Psoas muscle (tissue), 8 donors: ENCODE data around the gene GIGYF2. TPM values are rescaled to one million over a fixed set of nuclear protein-coding genes. Genes with fewer than 3 reads are reported as not detected.

Experiments
- ATAC-seq, 4 donors: fragments of 200-7000 bp; cut with Tn5 transposase; one replicate each; pipeline ENCODE4 v1.9.1; 2020; ENCODE audit warnings: moderate library complexity in 3 of 4, mild to moderate bottlenecking in 2 of 4
- DNase-seq, 2 donors: peaks; one replicate each; pipeline ENCODE4 v3.0.0-alpha.2; 2020
- H3K27ac ChIP-seq: fragments of 200-600 bp; one replicate; pipeline ENCODE4 v1.8.0; 2022
- H3K27me3 ChIP-seq, 3 donors: fragments of 200-600 bp in 1 of 3; one replicate each; pipeline versions ENCODE4 v1.6.1 to v1.8.0; 2013 to 2022; ENCODE audit warnings: low read length in 2 of 3, mild to moderate bottlenecking in 2 of 3, moderate library complexity in 1 of 3; ENCODE audit not compliant: insufficient read depth in 3 of 3
- H3K36me3 ChIP-seq, 2 donors: fragments of 200-600 bp in 1 of 2; one replicate each; pipeline versions ENCODE4 v1.6.1 to v1.8.0; 2013 to 2022; ENCODE audit warnings: low read depth in 1 of 2, mild to moderate bottlenecking in 1 of 2, moderate library complexity in 1 of 2; ENCODE audit not compliant: insufficient read depth in 1 of 2
- H3K4me1 ChIP-seq: fragments of 200-600 bp; one replicate; pipeline ENCODE4 v1.8.0; 2022
- H3K4me3 ChIP-seq: fragments of 200-600 bp; one replicate; pipeline ENCODE4 v1.8.0; 2022; ENCODE audit warnings: mild to moderate bottlenecking
- H3K9me3 ChIP-seq: fragments of 200-600 bp; one replicate; pipeline ENCODE4 v1.8.0; 2022
- WGBS, 3 donors: extraction: QIAGEN DNeasy Blood & Tissue Kit; methylation state at CpG; one replicate each; pipeline versions ENCODE4 v1.1.6 to v1.1.7; 2013; 5-methylcytosine and 5-hydroxymethylcytosine counted together
- intact Hi-C, 2 donors: fragments of 100-400 bp; cut with DNase I; formaldehyde crosslinking; loops; one replicate each; pipeline versions ENCODE4 v1.11.0 to v1.14.2; 2022
- polyA plus RNA-seq, 3 donors: library from polyadenylated mRNA; stranded (reverse); fragments of 200-250 nt; gene quantifications; one replicate each; pipeline ENCODE4 v1.2.3, GENCODE V29; 2013
- total RNA-seq, 4 donors: library from RNA; stranded (reverse); fragmentation: NEBNext Ultra II Directional in 2 of 4; extraction: Animal tissue kit (Norgen Biotek cat#: 25700) in 2 of 4; gene quantifications; one replicate each; pipeline versions ENCODE4 v1.2.1 to v1.2.4, GENCODE V29; 2021 to 2023
- TF ChIP-seq, protein P1 (sequence below): fragments of 200-600 bp; IDR thresholded peaks from one replicate; pipeline ENCODE4 v1.8.0; 2022; ENCODE audit warnings: antibody characterized with exemption
- donor health status: healthy with polysubstance abuse.
- donor health status: DM: no; HTN: no; CAD: no; lungs with moderate emphysema.
- donor health status: Bipolar disorder and iron deficiency.
- donor health status: healthy.
- donor health status: DM: yes; HTN: yes; CAD: no.
- donor health status: DM: no; HTN: no; CAD: no.
- donor health status: DM: no; HTN: no; CAD: no.
- donor health status: DM: yes; HTN: yes; CAD: no.

GIGYF2 gene
- total and polyA plus RNA-seq, 7 donors, result 13.8 to 72.6 (median 64.3) TPM

- peaks cover 45% of the 10 kb centered on the region for H3K4me1 ChIP-seq
- peak overlapping the region; percentile 95 for H3K4me3 ChIP-seq
- 48 to 62% (median 50%) methylated on average over 4 of the region's 4 CpGs for WGBS, 3 donors
- H3K36me3 ChIP-seq, result peaks cover 5 to 6% of the 10 kb centered on the region in 2 donors
- no peak for DNase-seq
- intact Hi-C loops, result no loop called here
- TF ChIP-seq, protein P1, sequence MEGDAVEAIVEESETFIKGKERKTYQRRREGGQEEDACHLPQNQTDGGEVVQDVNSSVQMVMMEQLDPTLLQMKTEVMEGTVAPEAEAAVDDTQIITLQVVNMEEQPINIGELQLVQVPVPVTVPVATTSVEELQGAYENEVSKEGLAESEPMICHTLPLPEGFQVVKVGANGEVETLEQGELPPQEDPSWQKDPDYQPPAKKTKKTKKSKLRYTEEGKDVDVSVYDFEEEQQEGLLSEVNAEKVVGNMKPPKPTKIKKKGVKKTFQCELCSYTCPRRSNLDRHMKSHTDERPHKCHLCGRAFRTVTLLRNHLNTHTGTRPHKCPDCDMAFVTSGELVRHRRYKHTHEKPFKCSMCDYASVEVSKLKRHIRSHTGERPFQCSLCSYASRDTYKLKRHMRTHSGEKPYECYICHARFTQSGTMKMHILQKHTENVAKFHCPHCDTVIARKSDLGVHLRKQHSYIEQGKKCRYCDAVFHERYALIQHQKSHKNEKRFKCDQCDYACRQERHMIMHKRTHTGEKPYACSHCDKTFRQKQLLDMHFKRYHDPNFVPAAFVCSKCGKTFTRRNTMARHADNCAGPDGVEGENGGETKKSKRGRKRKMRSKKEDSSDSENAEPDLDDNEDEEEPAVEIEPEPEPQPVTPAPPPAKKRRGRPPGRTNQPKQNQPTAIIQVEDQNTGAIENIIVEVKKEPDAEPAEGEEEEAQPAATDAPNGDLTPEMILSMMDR, result no peak
- no peaks in the 10 kb centered on the region for H3K27me3 ChIP-seq
- no peaks in the 10 kb centered on the region for H3K9me3 ChIP-seq
- H3K27ac ChIP-seq, result peak overlapping the region; percentile 99
- ATAC-seq, result no peak
Measured at GRCh38 chr2:232698556-232699091, 1.5 kb downstream of the GIGYF2 start.

DNA sequence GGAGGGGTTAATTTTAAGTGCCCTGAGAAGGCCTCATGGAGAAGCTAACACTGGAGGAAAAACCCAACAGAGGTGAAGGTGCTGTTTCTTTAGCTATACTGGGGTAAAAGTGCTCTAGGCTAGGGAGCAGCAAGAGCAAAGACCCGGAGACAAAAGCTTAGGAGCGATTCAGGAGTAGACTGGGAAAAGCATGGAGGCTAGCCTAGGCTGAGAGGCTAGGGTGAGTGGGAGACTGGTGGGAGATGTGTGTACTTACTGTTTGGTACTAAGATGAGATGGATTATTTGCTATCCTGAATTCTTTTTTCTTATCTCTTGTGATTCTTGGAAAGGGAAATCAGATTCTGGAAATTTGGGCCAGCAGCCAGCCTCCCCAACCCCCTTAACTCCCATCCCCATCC lies 2.0 kb downstream of the GIGYF2 start:
- Histone ChIP-seq H3K4me3 (peak overlapping the region; percentile 95), H3K27ac (peak overlapping the region; percentile 99), H3K36me3 (peaks cover 10% of the 10 kb centered on the region in 2 donors), H3K4me1 (peaks cover 45% of the 10 kb centered on the region), H3K9me3 (no peaks in the 10 kb centered on the region), H3K27me3 (no peaks in the 10 kb centered on the region)
- WGBS, 3 donors, result 64 to 82% (median 71%) methylated on average over 2 of the region's 2 CpGs
- intact Hi-C loops, result no loop called here
- no peak for DNase-seq
- no peak for ATAC-seq
- TF ChIP-seq, protein P1, result no peak

- Histone ChIP-seq H3K4me1 (peaks cover 45% of the 10 kb centered on the region), H3K27me3 (no peaks in the 10 kb centered on the region), H3K4me3 (peak overlapping the region; percentile 95), H3K36me3 (peaks cover 10 to 19% of the 10 kb centered on the region in 2 donors), H3K9me3 (no peaks in the 10 kb centered on the region), H3K27ac (peak overlapping the region; percentile 31)
- intact Hi-C loops, result no loop called here
- no peak for ATAC-seq
- 93 to 100% (median 96%) methylated on average over 1 of the region's 1 CpG for WGBS, 3 donors
- no peak for DNase-seq
- TF ChIP-seq, protein P1, result no peak
Measured at GRCh38 chr2:232700154-232700553, 3.0 kb downstream of the GIGYF2 start.

DNA sequence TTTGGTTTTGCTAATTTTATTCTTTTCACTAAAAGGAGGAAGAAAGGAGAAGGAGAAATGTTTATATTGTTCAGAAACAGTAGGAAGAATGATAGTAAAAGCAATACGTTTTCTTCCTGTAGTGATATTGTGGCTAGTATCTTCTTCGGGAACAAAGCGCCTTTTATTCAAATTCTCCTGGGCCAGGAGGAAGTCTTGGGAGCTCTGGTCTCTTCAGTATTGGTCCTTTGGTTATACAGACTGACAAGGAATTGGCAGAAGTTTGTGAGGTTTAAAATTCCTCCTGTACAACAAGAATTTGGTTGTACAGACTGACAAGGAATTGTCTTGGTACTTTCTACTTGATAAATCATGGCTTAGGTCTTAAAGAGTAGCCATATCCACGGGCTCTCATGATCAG lies 9.9 kb downstream of the GIGYF2 start:
- Histone ChIP-seq H3K9me3 (peaks cover under 1% of the 10 kb centered on the region), H3K27me3 (no peaks in the 10 kb centered on the region), H3K27ac (no peak overlapping the region), H3K4me1 (peaks cover 12% of the 10 kb centered on the region), H3K36me3 (peaks cover 10 to 67% of the 10 kb centered on the region in 2 donors), H3K4me3 (no peak overlapping the region)
- TF ChIP-seq, protein P1, result no peak
- no peak for DNase-seq
- WGBS, 3 donors, result 87 to 91% (median 87%) methylated on average over 4 of the region's 4 CpGs
- no peak for ATAC-seq
- intact Hi-C loops, result no loop called here

DNA sequence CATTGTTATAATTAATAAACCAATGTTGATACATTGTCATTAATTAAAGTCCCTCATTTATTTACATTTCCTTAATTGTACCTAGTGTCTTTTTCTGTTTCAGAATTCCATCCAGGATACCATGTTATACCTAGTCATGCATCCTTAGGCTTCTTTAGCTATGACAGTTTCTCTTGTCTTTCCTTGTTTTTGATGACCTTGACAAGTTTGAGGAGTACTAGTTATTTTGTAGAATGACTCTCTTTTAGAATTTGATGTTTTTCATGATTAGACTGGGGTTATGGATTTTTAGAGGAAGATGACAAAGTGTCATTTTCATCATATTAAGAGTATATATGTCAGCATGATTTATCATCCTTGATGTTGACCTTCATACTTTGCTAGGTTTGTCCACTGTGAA lies 16.4 kb downstream of the GIGYF2 start:
- DNase-seq (no peak), ATAC-seq (no peak)
- Histone ChIP-seq H3K36me3 (peaks cover 0 to 56% of the 10 kb centered on the region in 2 donors), H3K4me1 (no peaks in the 10 kb centered on the region), H3K4me3 (no peak overlapping the region), H3K27me3 (no peaks in the 10 kb centered on the region), H3K9me3 (peaks cover 5% of the 10 kb centered on the region), H3K27ac (no peak overlapping the region)
- TF ChIP-seq, protein P1, result no peak
- intact Hi-C loops, result no loop called here
